GM10266 (cell line): ENCODE measurements around the gene NHS.

Experiments
- DNase-seq: peaks from one replicate; pipeline ENCODE4 v3.0.0; 2012; ENCODE audit errors: extremely low spot score
- CTCF ChIP-seq: IDR thresholded peaks from 2 replicates; pipeline ENCODE4 v1.5.1; 2012; ENCODE audit warnings: mild to moderate bottlenecking, low read depth; ENCODE audit not compliant: control insufficient read depth, insufficient read depth; ENCODE audit errors: missing control alignments

NHS gene

GRCh38 chrX:17610788-17611187 is 235.8 kb downstream of the NHS start:
- TF ChIP-seq CTCF: no peak
- no peak for DNase-seq

- DNase-seq: no peak
- TF ChIP-seq CTCF: no peak
Observed at GRCh38 chrX:17613979-17614588, 239.1 kb downstream of the NHS start.

- DNase-seq: no peak
- no peak for TF ChIP-seq CTCF
Observed at GRCh38 chrX:17616936-17617335, 241.9 kb downstream of the NHS start.

GRCh38 chrX:17617806-17618205 is 242.8 kb downstream of the NHS start:
- DNase-seq: no peak
- no peak for TF ChIP-seq CTCF

- DNase-seq: no peak
- TF ChIP-seq CTCF: no peak
Observed at GRCh38 chrX:17621566-17622270, 246.7 kb downstream of the NHS start.

- DNase-seq: no peak
- no peak for TF ChIP-seq CTCF
Observed at GRCh38 chrX:17622331-17622730, 247.3 kb downstream of the NHS start.

GRCh38 chrX:17623750-17624149 is 248.8 kb downstream of the NHS start:
- DNase-seq: no peak
- TF ChIP-seq CTCF: no peak
